ENCODE measurements around the gene MIA3. TPM values are rescaled to one million over a fixed set of nuclear protein-coding genes. Genes with fewer than 3 reads are reported as not detected.

MIA3 gene
- polyA plus RNA-seq, 4 donors, result 14.3 to 58.8 (median 23.0) TPM

DNA sequence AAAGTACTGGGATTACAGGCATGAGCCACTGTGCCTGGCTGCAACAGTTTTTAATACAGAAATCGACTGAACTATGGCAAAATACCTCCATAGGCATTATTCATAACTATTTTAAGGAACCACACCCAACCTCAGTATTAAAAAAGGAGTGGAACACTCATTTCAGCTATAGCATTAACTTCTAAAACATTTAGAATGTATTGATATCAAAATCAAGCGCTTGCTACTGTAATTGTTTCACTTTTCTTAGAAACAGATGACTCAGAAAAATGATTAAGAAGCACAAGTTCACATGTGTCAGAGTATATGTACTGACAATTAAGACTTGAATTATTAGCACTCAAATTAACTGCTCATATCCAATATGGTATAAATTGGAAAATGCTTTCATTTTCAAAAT lies 79.3 kb downstream of the MIA3 start:
- FAIRE-seq, result no peak
- WGBS, 3 donors, result 91 to 95% (median 95%) methylated on average over 2 of the region's 2 CpGs
- DNase-seq, result no peak
- peaks cover 0 to 15% (median 0%) of the 10 kb centered on the region in 3 donors for H3K36me3 ChIP-seq (ENCODE audit: control insufficient read depth in 3 of 3, insufficient read depth in 2 of 3, low read depth in 1 of 3, low read length in 3 of 3)
- H3K4me1 ChIP-seq (ENCODE audit: control insufficient read depth in 3 of 3, insufficient read depth in 2 of 3, low read depth in 1 of 3, low read length in 2 of 3), result no peaks in the 10 kb centered on the region
- H3K27me3 ChIP-seq (ENCODE audit: control insufficient read depth in 3 of 3, insufficient read depth in 3 of 3, low read length in 3 of 3), result no peaks in the 10 kb centered on the region
- no peak overlapping the region for H3K4me3 ChIP-seq (ENCODE audit: low read depth in 1 of 3, low read length in 3 of 3)
- H3K9me3 ChIP-seq (ENCODE audit: control insufficient read depth in 2 of 2, insufficient read depth in 1 of 2, low read depth in 1 of 2, low read length in 1 of 2), result no peaks in the 10 kb centered on the region
- no peak overlapping the region for H3K27ac ChIP-seq (ENCODE audit: low read depth in 1 of 3, low read length in 2 of 3)

DNA sequence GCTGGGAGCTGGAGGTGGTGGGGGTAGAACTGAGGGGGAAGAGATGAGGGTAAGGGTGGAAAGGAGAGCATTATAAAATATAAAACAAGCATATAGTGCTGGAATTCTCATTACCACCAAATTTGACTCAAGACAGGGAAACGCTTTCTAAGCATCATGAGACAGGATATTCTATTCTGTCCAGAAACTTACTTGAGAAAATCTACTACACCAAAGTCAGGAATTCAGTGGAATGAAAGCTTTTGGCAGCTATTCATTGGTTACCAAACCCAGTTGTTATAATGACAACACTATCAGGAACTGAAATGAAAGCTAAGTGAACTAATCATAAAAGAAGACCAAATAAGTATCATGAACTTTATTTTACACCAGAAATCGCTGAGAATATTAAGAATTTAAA lies 79.9 kb downstream of the MIA3 start:
- FAIRE-seq, result no peak
- WGBS, 3 donors, result 84 to 97% (median 84%) methylated on average over 2 of the region's 2 CpGs
- no peak for DNase-seq
- Histone ChIP-seq H3K27me3 (ENCODE audit: control insufficient read depth in 3 of 3, insufficient read depth in 3 of 3, low read length in 3 of 3) (no peaks in the 10 kb centered on the region), H3K36me3 (ENCODE audit: control insufficient read depth in 3 of 3, insufficient read depth in 2 of 3, low read depth in 1 of 3, low read length in 3 of 3) (peaks cover 0 to 14% (median 2%) of the 10 kb centered on the region in 3 donors), H3K4me3 (ENCODE audit: low read depth in 1 of 3, low read length in 3 of 3) (no peak overlapping the region), H3K4me1 (ENCODE audit: control insufficient read depth in 3 of 3, insufficient read depth in 2 of 3, low read depth in 1 of 3, low read length in 2 of 3) (no peaks in the 10 kb centered on the region), H3K27ac (ENCODE audit: low read depth in 1 of 3, low read length in 2 of 3) (no peak overlapping the region), H3K9me3 (ENCODE audit: control insufficient read depth in 2 of 2, insufficient read depth in 1 of 2, low read depth in 1 of 2, low read length in 1 of 2) (no peaks in the 10 kb centered on the region)

DNA sequence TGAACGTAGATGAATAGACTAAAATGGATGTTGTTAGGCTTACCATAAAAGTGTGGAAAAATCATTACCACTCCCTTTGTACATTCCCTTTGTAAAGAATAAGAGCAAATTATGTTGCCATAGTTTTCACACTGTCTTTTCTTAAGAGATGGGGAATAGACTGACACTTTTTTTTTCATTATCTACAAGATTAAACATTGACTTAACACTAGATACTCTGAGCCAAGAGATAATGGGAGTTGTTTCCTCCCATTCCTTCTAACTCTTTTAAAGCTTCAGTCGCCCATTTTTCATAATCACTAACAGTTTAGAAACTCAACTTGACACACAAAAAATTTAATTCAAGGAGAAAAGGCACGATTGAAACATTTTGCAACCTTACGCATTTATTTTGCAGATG lies 84.3 kb downstream of the MIA3 start:
- 66 to 85% (median 72%) methylated on average over 4 of the region's 4 CpGs for WGBS, 3 donors
- H3K27ac ChIP-seq (ENCODE audit: low read depth in 1 of 3, low read length in 2 of 3), result no peak overlapping the region
- DNase-seq (peak in 1 of 2 donors; percentile 7), FAIRE-seq (no peak)
- no peaks in the 10 kb centered on the region for H3K4me1 ChIP-seq (ENCODE audit: control insufficient read depth in 3 of 3, insufficient read depth in 2 of 3, low read depth in 1 of 3, low read length in 2 of 3)
- peaks cover 0 to 17% (median 2%) of the 10 kb centered on the region in 3 donors for H3K36me3 ChIP-seq (ENCODE audit: control insufficient read depth in 3 of 3, insufficient read depth in 2 of 3, low read depth in 1 of 3, low read length in 3 of 3)
- no peaks in the 10 kb centered on the region for H3K27me3 ChIP-seq (ENCODE audit: control insufficient read depth in 3 of 3, insufficient read depth in 3 of 3, low read length in 3 of 3)
- no peak overlapping the region for H3K4me3 ChIP-seq (ENCODE audit: low read depth in 1 of 3, low read length in 3 of 3)
- H3K9me3 ChIP-seq (ENCODE audit: control insufficient read depth in 2 of 2, insufficient read depth in 1 of 2, low read depth in 1 of 2, low read length in 1 of 2), result no peaks in the 10 kb centered on the region

DNA sequence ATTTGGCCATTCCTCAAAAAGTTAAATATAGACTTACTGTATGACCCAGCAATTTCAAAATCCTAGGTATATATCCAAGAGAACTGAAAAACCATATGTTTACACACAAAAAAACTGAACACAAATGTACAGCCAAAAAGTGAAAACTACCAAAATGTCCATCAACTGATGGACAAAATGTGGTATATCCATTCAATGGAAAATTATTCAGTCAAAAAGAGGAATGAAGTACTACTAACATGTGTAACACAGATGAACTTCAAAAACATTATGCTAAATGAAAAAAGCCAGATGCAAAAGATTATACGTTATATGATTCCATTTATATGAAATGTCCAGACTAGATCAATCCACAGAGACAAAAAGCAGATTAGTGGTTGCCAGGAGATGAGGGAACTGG lies 86.4 kb downstream of the MIA3 start:
- FAIRE-seq (no peak), DNase-seq (no peak)
- 94 to 100% (median 97%) methylated on average over 1 of the region's 1 CpG for WGBS, 3 donors
- Histone ChIP-seq H3K27me3 (ENCODE audit: control insufficient read depth in 3 of 3, insufficient read depth in 3 of 3, low read length in 3 of 3) (no peaks in the 10 kb centered on the region), H3K27ac (ENCODE audit: low read depth in 1 of 3, low read length in 2 of 3) (no peak overlapping the region), H3K9me3 (ENCODE audit: control insufficient read depth in 2 of 2, insufficient read depth in 1 of 2, low read depth in 1 of 2, low read length in 1 of 2) (no peaks in the 10 kb centered on the region), H3K4me3 (ENCODE audit: low read depth in 1 of 3, low read length in 3 of 3) (no peak overlapping the region), H3K36me3 (ENCODE audit: control insufficient read depth in 3 of 3, insufficient read depth in 2 of 3, low read depth in 1 of 3, low read length in 3 of 3) (peaks cover 0 to 11% (median 2%) of the 10 kb centered on the region in 3 donors), H3K4me1 (ENCODE audit: control insufficient read depth in 3 of 3, insufficient read depth in 2 of 3, low read depth in 1 of 3, low read length in 2 of 3) (no peaks in the 10 kb centered on the region)

DNA sequence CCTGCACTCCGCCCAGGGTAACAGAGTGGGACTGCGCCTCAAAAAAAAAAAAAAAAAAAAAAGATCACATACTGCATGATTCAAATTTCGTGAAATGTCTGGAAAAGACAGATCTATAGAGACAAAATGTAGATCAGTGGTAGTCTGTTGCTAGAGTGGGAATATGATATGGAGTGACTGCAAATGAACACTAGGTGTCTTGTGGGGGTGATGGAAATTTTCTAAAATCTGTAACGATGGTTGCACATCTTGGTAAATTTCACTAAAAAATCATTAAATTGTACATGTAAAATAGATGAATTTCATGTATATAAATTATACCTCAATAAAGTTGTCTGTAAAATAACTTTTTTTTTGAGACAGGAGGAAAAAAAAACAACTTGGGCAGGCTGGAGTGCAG lies 88.9 kb downstream of the MIA3 start:
- no peak overlapping the region for H3K27ac ChIP-seq (ENCODE audit: low read depth in 1 of 3, low read length in 2 of 3)
- H3K9me3 ChIP-seq (ENCODE audit: control insufficient read depth in 2 of 2, insufficient read depth in 1 of 2, low read depth in 1 of 2, low read length in 1 of 2), result no peaks in the 10 kb centered on the region
- 74 to 94% (median 75%) methylated on average over 4 of the region's 4 CpGs for WGBS, 3 donors
- no peak for FAIRE-seq
- peaks cover 0 to 3% (median 2%) of the 10 kb centered on the region in 3 donors for H3K36me3 ChIP-seq (ENCODE audit: control insufficient read depth in 3 of 3, insufficient read depth in 2 of 3, low read depth in 1 of 3, low read length in 3 of 3)
- no peak for DNase-seq
- no peak overlapping the region for H3K4me3 ChIP-seq (ENCODE audit: low read depth in 1 of 3, low read length in 3 of 3)
- no peaks in the 10 kb centered on the region for H3K27me3 ChIP-seq (ENCODE audit: control insufficient read depth in 3 of 3, insufficient read depth in 3 of 3, low read length in 3 of 3)
- peaks cover 2 to 10% (median 10%) of the 10 kb centered on the region in 3 donors for H3K4me1 ChIP-seq (ENCODE audit: control insufficient read depth in 3 of 3, insufficient read depth in 2 of 3, low read depth in 1 of 3, low read length in 2 of 3)

DNA sequence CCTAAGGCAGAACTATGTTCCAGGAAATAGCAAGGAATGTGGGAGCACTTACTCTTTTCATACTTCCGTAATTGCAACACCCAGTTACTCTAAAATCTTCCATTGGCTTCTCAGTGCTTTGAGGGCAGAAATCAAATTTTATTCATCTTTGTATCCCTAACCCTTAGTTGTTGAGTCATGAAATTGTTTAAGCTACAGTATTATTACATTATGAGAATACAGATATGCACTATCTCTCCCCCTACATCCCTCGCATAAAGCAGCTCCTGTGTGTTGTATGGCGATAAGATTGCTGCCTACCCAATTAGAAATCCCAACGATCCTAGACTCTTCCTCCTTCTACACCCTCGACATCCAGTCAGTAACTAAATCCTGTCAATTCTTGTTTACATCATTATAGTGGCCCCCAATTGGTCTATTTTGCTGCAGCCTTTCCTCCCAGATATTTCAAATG lies 91.8 kb downstream of the MIA3 start:
- Histone ChIP-seq H3K9me3 (ENCODE audit: control insufficient read depth in 2 of 2, insufficient read depth in 1 of 2, low read depth in 1 of 2, low read length in 1 of 2) (no peaks in the 10 kb centered on the region), H3K4me1 (ENCODE audit: control insufficient read depth in 3 of 3, insufficient read depth in 2 of 3, low read depth in 1 of 3, low read length in 2 of 3) (peaks cover 2 to 10% (median 10%) of the 10 kb centered on the region in 3 donors), H3K36me3 (ENCODE audit: control insufficient read depth in 3 of 3, insufficient read depth in 2 of 3, low read depth in 1 of 3, low read length in 3 of 3) (peaks cover 0 to 3% (median 0%) of the 10 kb centered on the region in 3 donors), H3K27ac (ENCODE audit: low read depth in 1 of 3, low read length in 2 of 3) (no peak overlapping the region), H3K27me3 (ENCODE audit: control insufficient read depth in 3 of 3, insufficient read depth in 3 of 3, low read length in 3 of 3) (no peaks in the 10 kb centered on the region), H3K4me3 (ENCODE audit: low read depth in 1 of 3, low read length in 3 of 3) (no peak overlapping the region)
- DNase-seq (no peak), FAIRE-seq (no peak)
- WGBS, 3 donors, result 76 to 89% (median 79%) methylated on average over 5 of the region's 5 CpGs

DNA sequence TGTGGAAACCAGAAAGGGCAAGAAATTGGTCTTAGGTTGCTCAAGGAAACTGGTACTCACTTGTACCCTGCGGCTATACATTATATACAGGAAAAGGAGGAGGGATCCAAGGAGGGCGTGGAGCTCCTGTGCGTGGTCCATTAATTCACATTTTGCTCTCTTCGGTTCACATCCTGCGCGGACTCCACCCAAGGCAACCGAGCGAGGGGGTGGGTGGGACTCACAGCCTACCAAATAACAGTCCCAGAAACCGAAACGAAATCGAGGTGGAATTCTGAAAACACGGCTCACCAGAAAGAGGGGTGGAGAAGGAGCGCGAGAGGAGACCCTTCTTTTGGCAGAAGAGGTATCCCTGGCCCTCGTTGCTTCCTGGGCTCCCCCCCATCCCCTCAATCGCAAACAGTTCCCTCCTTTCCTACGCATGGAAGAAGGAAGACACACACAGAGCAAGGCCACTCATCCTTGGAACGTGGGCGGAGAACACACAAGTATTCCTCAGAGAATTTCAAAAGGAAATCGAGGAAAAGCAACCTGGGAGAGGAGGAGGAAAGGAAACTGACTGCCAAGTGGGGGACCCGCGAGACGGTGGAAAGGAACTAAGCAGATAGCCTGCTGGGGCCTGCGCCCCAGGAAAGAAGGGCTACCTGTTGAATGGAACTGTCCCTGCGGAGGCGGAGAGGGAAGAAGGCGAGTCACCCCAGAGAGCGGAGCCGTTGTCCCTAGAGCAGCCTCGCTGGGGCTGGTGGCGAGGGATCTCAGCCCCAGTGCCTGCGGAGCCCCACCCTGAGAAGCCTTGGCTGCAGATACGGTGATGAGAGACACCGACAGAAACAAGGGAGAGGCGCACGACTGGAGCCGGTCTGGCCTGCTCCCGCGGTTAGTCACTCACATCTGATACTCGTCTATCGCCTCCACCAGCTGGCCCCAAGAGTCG lies 93.7 kb downstream of the MIA3 start:
- Histone ChIP-seq H3K27me3 (ENCODE audit: control insufficient read depth in 3 of 3, insufficient read depth in 3 of 3, low read length in 3 of 3) (no peaks in the 10 kb centered on the region), H3K9me3 (ENCODE audit: control insufficient read depth in 2 of 2, insufficient read depth in 1 of 2, low read depth in 1 of 2, low read length in 1 of 2) (no peaks in the 10 kb centered on the region), H3K36me3 (ENCODE audit: control insufficient read depth in 3 of 3, insufficient read depth in 2 of 3, low read depth in 1 of 3, low read length in 3 of 3) (peaks cover 0 to 8% (median 0%) of the 10 kb centered on the region in 3 donors), H3K4me3 (ENCODE audit: low read depth in 1 of 3, low read length in 3 of 3) (peak overlapping the region; percentile 80 to 97 (median 92)), H3K4me1 (ENCODE audit: control insufficient read depth in 3 of 3, insufficient read depth in 2 of 3, low read depth in 1 of 3, low read length in 2 of 3) (peaks cover 2 to 10% (median 10%) of the 10 kb centered on the region in 3 donors), H3K27ac (ENCODE audit: low read depth in 1 of 3, low read length in 2 of 3) (peak overlapping the region; percentile 75 to 98 (median 96))
- FAIRE-seq (no peak), DNase-seq (peak; percentile 65 to 77)
- 0 to 1% (median 0%) methylated on average over 40 to 42 of the region's 42 CpGs for WGBS, 3 donors

DNA sequence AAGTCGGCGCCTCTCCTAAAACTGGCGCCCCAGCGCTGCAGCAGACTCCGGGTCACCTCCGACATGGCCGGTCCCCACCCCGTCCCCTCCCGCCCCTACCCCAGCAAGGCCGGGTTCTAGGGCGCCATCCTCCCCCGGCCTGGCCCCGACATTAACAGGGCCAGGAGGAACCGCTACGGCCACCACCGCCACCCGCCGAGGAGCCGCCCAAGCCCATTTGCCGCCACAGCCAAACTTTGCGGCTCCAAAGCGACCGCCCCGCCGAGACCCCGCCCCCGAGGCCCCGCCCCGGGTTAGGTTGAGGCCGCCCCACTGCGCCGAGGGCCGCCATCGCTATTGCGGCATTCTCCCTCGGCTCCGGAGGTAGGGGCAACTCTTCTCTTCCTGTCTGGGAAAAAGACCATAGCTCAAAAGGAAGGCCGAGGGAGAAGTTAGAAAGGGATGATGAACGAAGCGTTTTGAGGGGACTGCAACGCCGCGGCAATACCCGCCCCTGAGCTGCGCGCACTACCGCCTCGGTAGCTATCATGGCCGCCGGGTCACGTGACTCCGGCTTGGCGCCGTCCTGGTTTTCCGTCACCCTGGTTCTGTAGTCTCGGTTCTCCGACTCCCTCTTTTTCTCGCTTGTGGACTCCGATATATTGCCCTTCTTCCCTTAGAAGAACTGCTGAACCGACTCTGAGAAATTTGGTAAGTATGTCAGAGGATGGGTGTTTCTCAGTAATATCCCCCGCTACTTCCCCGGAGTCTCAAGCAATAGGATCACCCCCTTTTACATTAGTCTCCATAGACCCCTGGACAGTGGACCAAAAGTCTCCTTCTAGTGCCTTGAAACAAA lies 94.6 kb downstream of the MIA3 start, which contains the start of the genes AIDA and BROX:
Gene AIDA (minus strand): TSS at position 239 of the 838 bp plus-strand sequence. CDS start 174 bp downstream, at position 65.
Gene BROX (plus strand): TSS at position 312 of the 838 bp plus-strand sequence. CDS start 3,136 bp downstream, outside the sequence.
- H3K9me3 ChIP-seq (ENCODE audit: control insufficient read depth in 2 of 2, insufficient read depth in 1 of 2, low read depth in 1 of 2, low read length in 1 of 2), result no peaks in the 10 kb centered on the region
- FAIRE-seq (no peak), DNase-seq (peak; percentile 89 to 96)
- H3K36me3 ChIP-seq (ENCODE audit: control insufficient read depth in 3 of 3, insufficient read depth in 2 of 3, low read depth in 1 of 3, low read length in 3 of 3), result peaks cover 0 to 8% (median 2%) of the 10 kb centered on the region in 3 donors
- no peaks in the 10 kb centered on the region for H3K27me3 ChIP-seq (ENCODE audit: control insufficient read depth in 3 of 3, insufficient read depth in 3 of 3, low read length in 3 of 3)
- WGBS, 3 donors, result 1 to 3% (median 1%) methylated on average over 38 to 57 of the region's 62 CpGs
- peak within 1 kb of the TSS; percentile 80 to 97 (median 92) for H3K4me3 ChIP-seq (ENCODE audit: low read depth in 1 of 3, low read length in 3 of 3)
- H3K27ac ChIP-seq (ENCODE audit: low read depth in 1 of 3, low read length in 2 of 3), result peak within 1 kb of the TSS; percentile 89 to 98 (median 96)
- H3K4me1 ChIP-seq (ENCODE audit: control insufficient read depth in 3 of 3, insufficient read depth in 2 of 3, low read depth in 1 of 3, low read length in 2 of 3), result peaks cover 2 to 10% (median 10%) of the 10 kb centered on the region in 3 donors

Measured in small intestine (tissue), 7 donors.